ENCODE data around the gene POMT1. TPM values are rescaled to one million over a fixed set of nuclear protein-coding genes. Genes with fewer than 3 reads are reported as not detected.

Gene POMT1
- polyA plus RNA-seq, 1 of the 3 experiments (the other 2 are of a cell fraction) = 44.5 TPM

DNA sequence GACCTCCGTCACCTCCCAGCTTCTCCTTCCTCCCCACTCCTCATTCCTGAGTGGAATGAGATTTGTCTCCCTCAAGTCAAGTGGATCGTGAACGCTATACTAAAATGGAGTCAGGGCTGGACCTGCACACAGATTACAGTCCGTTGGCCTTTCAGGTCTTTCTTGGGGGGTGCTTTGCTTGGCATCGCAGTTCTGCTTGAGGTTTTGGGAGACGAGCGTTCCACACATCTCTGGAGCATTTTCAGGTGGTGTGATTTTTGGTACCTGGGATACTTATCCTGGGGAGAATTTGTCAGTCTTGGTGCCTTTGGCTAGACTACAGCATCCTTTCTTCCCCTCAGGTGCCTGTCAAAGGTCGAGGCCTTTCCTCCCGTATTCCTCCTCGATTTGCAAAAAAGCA is 23.8 kb upstream of the POMT1 start:
- H3K27me3 ChIP-seq (ENCODE audit: insufficient read depth) = no peaks in the 10 kb centered on the region
- H3K79me2 ChIP-seq (ENCODE audit: insufficient read depth) = peaks cover 33% of the 10 kb centered on the region
- H3K9ac ChIP-seq = no peak overlapping the region
- no peak overlapping the region for H3K4me2 ChIP-seq
- H2AFZ ChIP-seq (ENCODE audit: low read depth) = no peak overlapping the region
- DNase-seq = no peak
- peaks cover 47% of the 10 kb centered on the region for H4K20me1 ChIP-seq (ENCODE audit: insufficient read depth)
- TF ChIP-seq TAF1 (IDR thresholded peaks at IDR 0.05; ENCODE audit: borderline replicate concordance, low read depth, low read length) (no peak), USF1 (IDR thresholded peaks at IDR 0.05; ENCODE audit: borderline replicate concordance, low read depth) (no peak), GATA2 (CRISPR knock-in tag; IDR thresholded peaks at IDR 0.05) (no peak), RFX5 (IDR thresholded peaks at IDR 0.05; ENCODE audit: low read length) (no peak), TEAD4 (IDR thresholded peaks at IDR 0.05; ENCODE audit: borderline replicate concordance, insufficient read depth) (no peak), EP300 (IDR thresholded peaks at IDR 0.05; ENCODE audit: borderline replicate concordance in 1 of 2, low read depth in 1 of 2, low read length in 1 of 2) (no peak), NRF1 (IDR thresholded peaks at IDR 0.05; ENCODE audit: low read depth, low read length) (no peak), NFIC (IDR thresholded peaks at IDR 0.05; ENCODE audit: borderline replicate concordance) (no peak), TCF12 (IDR thresholded peaks at IDR 0.05) (no peak), FOSL2 (IDR thresholded peaks at IDR 0.05; ENCODE audit: borderline replicate concordance, low read depth) (no peak), CTCF (IDR thresholded peaks at IDR 0.05) (no peak), EZH2phosphoT487 (IDR thresholded peaks at IDR 0.05; ENCODE audit: borderline replicate concordance, low read depth) (no peak), SIN3A (IDR thresholded peaks at IDR 0.05; ENCODE audit: borderline replicate concordance, low read depth, low read length) (no peak), SMC3 (IDR thresholded peaks at IDR 0.05; ENCODE audit: low read depth, low read length) (no peak), CHD2 (IDR thresholded peaks at IDR 0.05; ENCODE audit: low read length, partially characterized antibody) (no peak)
- no peak overlapping the region; a peak in 1 of 4 replicates for H3K27ac ChIP-seq (ENCODE audit: low read depth in 2 of 2, low read length in 1 of 2)
- no peaks in the 10 kb centered on the region; a peak in 1 of 4 replicates for H3K4me1 ChIP-seq (ENCODE audit: control insufficient read depth in 1 of 2, insufficient read depth in 2 of 2, low read depth in 1 of 2, low read length in 1 of 2)
- CTCF ChIA-PET = interaction anchor here (0.8 to 6.0 kb wide), 22 partner anchors 9 to 262 kb away, joined by 3 to 50 read pairs (median 5); partner anchors contain the start of gene POMT1
- POLR2A ChIA-PET = no interaction called here
- no peaks in the 10 kb centered on the region for H3K9me2 ChIP-seq
- 94% methylated on average over 10 of the region's 10 CpGs for WGBS (ENCODE audit: low lambda C conversion rate)
- no peaks in the 10 kb centered on the region for H3K9me3 ChIP-seq
- peaks cover 61 to 94% of the 10 kb centered on the region in 2 experiments for H3K36me3 ChIP-seq (replicated peaks in 1 of 2; ENCODE audit: control insufficient read depth in 1 of 2, insufficient read depth in 2 of 2, low read length in 1 of 2)
- no peak overlapping the region for H3K4me3 ChIP-seq (ENCODE audit: low read depth in 2 of 2, low read length in 1 of 2)
- peaks cover 6% of the 10 kb centered on the region for H3F3A ChIP-seq (replicated peaks; ENCODE audit: insufficient read depth)

DNA sequence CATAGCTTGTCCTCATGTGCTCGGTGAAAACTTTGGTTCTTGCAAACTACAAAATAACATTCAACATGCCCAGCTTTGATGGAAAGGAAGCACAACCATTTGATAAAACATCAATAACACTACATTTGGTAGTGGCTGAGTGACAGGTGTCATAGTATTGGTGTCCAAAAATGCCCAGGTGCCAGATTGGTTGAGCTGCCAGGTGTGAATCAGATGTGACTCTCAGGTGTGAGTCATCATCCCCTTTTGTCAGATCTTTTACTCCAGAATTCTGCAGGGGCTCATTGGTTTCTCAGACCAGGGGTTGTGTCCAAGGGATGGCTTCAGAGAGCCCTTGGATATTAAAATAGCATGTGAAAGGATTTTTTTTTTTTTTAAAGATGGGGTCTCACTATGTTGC is 22.5 kb upstream of the POMT1 start:
- WGBS (ENCODE audit: low lambda C conversion rate) = 100% methylated on average over 1 of the region's 1 CpG
- CTCF ChIA-PET = interaction anchor here (1.0 to 6.0 kb wide), 9 partner anchors 13 to 260 kb away, joined by 3 to 50 read pairs (median 4); partner anchors contain the start of gene POMT1

More for the DNA sequence above, 22.5 kb upstream of the POMT1 start:
- POLR2A ChIA-PET = interaction anchor here (0.6 kb wide), 1 partner anchor 142 kb away, joined by 3 read pairs; no protein-coding TSS in a partner anchor
- Histone ChIP-seq H3K27me3 (ENCODE audit: insufficient read depth) (no peaks in the 10 kb centered on the region), H3K9me3 (no peaks in the 10 kb centered on the region), H3K9ac (no peak overlapping the region), H2AFZ (ENCODE audit: low read depth) (no peak overlapping the region), H3K36me3 (replicated peaks in 1 of 2; ENCODE audit: control insufficient read depth in 1 of 2, insufficient read depth in 2 of 2, low read length in 1 of 2) (peaks cover 60 to 94% of the 10 kb centered on the region in 2 experiments), H3K9me2 (no peaks in the 10 kb centered on the region), H3F3A (replicated peaks; ENCODE audit: insufficient read depth) (peaks cover 6% of the 10 kb centered on the region), H3K4me1 (ENCODE audit: control insufficient read depth in 1 of 2, insufficient read depth in 2 of 2, low read depth in 1 of 2, low read length in 1 of 2) (no peaks in the 10 kb centered on the region; a peak in 1 of 4 replicates), H3K27ac (ENCODE audit: low read depth in 2 of 2, low read length in 1 of 2) (no peak overlapping the region), H3K4me3 (ENCODE audit: low read depth in 2 of 2, low read length in 1 of 2) (no peak overlapping the region), H4K20me1 (ENCODE audit: insufficient read depth) (peaks cover 34% of the 10 kb centered on the region), H3K4me2 (no peak overlapping the region), H3K79me2 (ENCODE audit: insufficient read depth) (peaks cover 21% of the 10 kb centered on the region)
- DNase-seq = no peak
- no peak for TF ChIP-seq GABPA (IDR thresholded peaks at IDR 0.05; ENCODE audit: low read depth)
- TF ChIP-seq, protein P1, sequence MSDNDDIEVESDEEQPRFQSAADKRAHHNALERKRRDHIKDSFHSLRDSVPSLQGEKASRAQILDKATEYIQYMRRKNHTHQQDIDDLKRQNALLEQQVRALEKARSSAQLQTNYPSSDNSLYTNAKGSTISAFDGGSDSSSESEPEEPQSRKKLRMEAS (IDR thresholded peaks at IDR 0.05; ENCODE audit: low read depth) = no peak
- no peak for TF ChIP-seq JUND (IDR thresholded peaks at IDR 0.05)
- TF ChIP-seq EP300 (IDR thresholded peaks at IDR 0.05; ENCODE audit: borderline replicate concordance in 1 of 2, low read depth in 1 of 2, low read length in 1 of 2) = no peak
- TF ChIP-seq TAF1 (IDR thresholded peaks at IDR 0.05; ENCODE audit: borderline replicate concordance, low read depth, low read length) = no peak
